WI38 (cell line): ENCODE measurements around the gene FAM83D.

Experiments
- H3K4me3 ChIP-seq: 2 replicates; pipeline ENCODE4 v1.5.1; 2011; ENCODE audit warnings: low read depth, mild to moderate bottlenecking, control low read depth, low read length
- CTCF ChIP-seq: IDR thresholded peaks from 2 replicates; pipeline ENCODE4 v1.5.1; 2012; ENCODE audit warnings: low read depth, mild to moderate bottlenecking, control low read depth, low read length

Gene FAM83D

DNA sequence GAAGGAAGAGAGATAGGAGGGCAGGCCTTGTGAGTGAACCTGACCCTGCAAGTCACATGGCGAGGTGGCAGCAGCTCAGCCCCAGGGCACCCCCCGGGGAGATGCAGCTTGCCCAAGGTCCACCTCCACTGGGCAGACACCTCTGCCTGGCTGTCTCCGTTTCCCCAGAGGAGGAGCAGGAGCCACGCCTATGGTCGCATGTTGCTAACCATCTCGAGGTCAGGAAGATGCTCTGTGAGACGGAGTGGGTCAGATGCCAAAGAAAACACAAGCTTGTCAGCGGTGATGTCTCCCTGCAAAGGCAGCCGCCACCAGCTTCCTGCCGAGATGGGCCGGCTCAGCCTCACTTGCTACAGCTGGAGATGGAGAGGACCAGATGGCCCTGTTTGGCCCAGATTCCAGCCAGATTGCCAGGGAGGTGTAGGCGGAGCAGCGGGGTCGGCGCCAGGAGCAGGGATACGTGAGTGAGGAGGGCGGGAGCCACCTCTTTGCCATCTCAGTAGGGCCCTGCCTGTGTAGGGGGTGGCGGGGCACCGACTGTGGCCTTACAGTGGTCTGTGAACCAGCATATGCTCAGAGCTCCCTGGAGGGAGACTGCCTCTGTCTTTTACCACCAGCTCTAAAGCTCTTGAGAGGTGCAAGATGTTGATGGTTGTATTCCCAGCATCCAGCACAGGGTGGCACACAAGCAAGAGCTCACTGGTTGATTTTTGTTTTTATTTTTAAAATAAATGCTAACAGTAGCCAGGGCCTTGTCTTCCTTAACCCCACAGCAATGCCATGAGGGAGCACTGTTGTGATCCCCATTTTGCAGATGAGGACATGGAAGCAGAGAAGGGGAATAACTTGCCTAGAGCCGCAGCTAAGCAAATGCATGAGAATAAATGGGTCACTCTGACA is 42.9 kb upstream of the FAM83D start:
- no peak overlapping the region for H3K4me3 ChIP-seq
- no peak for TF ChIP-seq CTCF

DNA sequence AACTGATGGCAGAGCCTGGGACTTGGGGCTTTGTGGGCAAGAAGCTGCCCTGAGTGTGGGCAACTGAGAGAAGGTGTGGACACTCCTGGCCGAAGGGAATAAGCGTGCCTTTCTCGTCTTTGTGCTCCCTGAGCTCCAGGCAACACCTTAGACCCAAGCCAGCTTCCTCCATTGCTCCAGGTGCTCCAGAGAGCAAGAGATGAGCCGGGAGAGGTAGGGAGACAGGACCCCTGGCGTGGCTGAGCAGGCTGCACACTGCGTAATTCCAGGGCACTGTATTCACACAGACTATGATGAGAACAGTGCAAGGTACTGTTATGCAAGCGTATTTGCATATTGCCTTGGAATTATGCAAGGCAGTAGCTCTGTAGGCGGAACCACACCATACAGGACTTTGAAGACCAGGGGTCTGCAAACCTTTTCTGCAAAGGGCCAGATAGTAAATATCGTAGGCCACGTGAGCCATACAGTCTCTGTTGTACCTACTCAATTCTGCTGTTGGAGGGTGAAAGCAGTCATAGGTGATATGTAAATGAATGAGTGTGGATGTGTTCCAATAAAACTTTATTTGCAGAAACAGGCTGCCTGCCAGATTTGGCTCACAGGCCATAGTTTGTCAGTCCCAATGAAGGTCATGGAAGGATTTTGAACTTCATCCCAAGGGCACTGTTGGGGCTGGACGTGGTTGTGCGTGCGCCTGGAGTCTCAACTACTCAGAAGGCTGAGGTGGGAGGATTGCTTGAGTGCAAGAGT is 42.1 kb upstream of the FAM83D start:
- H3K4me3 ChIP-seq = no peak overlapping the region
- TF ChIP-seq CTCF = no peak

DNA sequence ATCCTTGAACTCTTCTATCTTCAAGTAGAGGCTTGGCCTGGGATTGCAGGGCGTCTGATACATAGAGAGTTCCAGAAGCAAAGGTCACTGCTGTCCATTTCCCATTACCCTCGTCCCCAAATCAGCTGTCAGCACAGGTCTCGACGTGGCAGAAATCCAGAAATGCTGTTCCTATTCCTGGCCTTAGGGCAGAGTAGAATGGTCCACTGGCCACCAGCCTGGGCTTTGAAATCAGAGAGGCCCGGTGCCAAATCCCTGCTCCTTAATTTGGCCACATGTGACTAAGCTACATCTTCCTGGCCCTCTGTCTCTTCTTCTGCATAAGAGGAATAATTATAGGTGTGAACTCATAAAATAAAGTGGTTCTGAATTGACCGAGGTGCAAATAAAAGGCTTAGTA is 40.9 kb upstream of the FAM83D start:
- H3K4me3 ChIP-seq = no peak overlapping the region
- no peak for TF ChIP-seq CTCF

DNA sequence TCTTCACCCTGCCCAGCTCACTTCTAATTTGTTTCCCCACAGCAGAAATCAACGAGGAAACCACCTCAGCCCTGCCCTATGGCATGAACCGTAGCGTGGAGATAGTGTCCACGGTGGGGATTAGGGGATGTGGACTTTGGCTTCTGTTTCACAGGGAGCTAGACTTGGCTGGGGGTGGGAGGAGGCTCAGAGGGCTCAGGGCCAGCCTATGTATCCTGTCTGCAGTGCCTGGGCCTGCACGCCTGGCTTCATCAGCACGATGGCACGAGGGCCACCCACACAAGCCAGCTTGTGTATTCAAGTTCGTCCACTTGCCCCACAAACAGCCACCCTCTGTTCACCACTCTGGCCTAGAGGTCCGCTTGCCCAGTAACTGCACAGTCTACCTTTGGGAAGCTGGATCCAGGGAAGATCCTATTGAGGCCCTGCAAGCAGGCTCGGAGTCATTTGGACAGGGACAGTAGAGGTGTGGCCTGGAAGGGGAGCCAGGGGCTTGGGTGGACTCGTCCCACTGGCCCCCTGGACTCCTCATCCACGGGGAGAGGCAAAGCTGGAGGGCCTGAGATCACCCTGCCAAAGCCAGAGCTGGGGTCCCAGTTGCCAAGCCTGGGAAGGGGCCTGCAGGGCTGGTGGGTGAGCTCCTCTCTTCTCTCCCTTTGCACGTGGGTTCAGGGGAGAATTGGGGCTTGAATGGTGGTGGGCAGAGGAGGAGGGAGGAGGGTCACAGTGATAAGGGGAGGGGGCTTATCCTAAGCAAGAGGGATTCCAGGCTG is 38.0 kb upstream of the FAM83D start:
- no peak for TF ChIP-seq CTCF
- no peak overlapping the region for H3K4me3 ChIP-seq

DNA sequence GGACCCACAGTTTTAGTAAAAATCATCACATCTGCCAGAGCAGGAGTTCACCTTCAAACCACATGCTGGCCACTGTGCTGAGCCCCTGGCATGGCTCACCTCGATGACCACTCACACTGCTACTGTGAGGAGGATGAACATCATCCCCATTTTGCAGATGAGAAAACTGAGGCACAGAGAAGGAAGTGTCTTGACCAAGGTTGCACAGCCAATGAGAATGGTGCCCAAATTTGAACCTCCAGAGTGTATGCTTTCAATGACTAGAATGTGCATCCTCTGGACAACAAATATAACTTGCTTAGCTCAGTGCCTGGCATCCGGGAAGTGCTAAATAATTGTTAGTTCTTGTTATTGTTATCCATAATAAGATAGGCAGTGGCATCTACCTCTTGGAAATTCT is 37.2 kb upstream of the FAM83D start:
- H3K4me3 ChIP-seq = no peak overlapping the region
- TF ChIP-seq CTCF = no peak

- H3K4me3 ChIP-seq = no peak overlapping the region
- TF ChIP-seq CTCF = no peak
These were observed 36.3 kb upstream of the FAM83D start for GRCh38 chr20:38889792-38890496.
